ENCODE results near the gene PKP1.

The PKP1 gene

GRCh38 chr1:201332616-201333335 is 49.5 kb downstream of the PKP1 start:
- no peak for DNase-seq

GRCh38 chr1:201334325-201335173 is 51.2 kb downstream of the PKP1 start:
- no peak for DNase-seq

- no peak for DNase-seq
These were observed 52.0 kb downstream of the PKP1 start for GRCh38 chr1:201335174-201335870.

- no peak for DNase-seq
These were observed 52.6 kb downstream of the PKP1 start for GRCh38 chr1:201335901-201336300.

- no peak for DNase-seq
These were observed 53.6 kb downstream of the PKP1 start for GRCh38 chr1:201336711-201337450.

DNA sequence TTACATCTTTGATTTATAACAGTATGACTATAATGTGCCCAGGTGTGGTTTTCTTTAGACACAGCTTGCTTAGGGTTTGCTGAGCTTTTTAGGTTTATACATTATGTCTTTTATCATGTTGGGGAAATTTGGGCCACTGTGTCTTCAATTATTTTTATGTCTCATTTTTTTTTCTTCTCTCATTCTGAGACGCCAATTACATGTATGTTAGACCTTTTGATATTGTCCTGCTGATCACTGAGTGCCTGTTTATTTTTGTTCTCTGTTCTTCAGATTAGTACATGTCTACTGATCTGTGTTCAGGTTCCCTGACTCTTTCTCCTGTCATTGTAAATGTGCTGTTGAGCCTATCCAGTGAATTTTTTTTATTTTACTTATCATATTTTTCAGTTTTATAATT is 58.1 kb downstream of the PKP1 start:
- DNase-seq = no peak

DNA sequence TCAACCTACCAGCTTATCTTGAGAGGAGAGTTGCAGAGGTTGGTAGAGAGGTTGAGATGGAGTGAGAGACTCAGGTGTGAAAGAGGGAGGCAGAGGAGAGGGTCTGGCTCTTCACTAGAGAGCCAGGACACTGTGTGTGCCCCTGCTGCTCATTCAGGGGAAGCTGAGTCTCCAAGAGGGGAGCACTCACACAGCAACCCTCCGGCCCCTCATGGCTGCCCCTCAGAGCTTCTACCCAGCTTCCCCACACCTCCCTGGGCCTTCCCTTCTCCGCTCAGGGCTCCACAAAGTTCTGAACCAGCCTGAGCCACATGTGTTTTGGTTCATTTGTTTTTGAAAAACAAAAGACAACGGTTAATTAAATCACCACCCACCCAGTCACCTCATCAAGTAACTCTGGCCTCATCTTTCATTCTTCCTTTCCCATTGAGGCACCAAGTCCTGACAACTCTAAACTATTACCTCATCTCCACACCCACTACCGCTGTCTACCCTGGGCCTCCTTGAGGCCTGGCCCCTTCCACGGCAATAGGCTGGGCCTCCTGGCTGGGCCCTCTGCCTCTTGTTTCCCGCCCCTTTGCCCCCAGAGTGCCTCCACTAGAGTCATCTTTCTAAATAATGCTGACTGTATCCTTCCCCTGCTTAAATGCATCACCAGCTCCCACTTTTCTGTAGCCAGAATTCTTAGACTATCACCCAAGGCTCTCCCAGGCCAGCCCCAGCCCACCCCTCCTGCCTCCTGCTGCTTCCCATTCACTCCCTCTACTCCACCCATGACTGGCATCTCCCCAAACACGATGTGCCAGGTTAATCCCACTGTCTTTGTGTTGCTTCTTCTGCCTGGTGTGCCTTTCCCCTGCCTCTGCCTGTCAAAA is 61.1 kb downstream of the PKP1 start:
- DNase-seq = no peak

DNA sequence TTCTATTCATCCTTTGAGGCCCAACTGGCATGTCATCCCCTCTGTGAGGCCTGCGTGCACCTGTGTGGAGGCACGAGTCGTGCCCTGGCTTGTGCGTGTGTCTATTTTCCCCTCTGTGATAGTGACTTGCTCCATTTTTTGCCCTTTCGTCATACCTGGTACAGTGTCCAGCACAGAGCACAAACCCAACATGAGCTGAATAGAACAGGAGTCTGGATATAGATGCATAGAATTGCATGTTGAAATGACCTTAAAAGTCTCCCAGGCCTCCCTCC is 61.7 kb downstream of the PKP1 start:
- no peak for DNase-seq

DNA sequence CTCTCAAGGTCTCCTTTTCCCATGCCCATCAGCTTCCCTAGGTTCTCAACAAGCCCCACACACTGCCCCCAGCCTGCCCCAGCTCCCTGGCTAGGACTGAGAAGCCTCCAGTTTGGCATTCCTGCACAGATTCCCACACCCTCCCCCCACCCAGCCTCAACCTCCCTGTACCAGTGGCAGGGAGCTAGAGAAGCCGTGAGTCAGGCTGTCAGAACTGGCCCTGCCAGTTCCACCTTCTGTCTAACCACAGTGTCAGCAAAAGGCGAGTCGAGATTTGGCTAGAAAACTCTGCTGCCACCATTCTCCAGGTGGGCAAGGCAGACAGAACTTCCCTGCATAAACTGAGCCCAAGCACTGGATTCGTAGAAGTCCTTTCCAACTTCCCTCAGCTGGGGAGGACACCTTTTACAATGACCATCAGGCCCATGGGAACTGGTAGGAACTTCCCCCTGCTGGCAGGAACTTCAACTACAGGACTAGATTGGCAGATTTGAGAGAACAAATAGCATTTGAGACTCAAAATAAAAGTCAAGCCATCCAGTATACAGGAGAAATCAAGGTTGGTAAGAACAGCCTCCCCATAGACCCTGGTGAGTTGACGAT is 63.1 kb downstream of the PKP1 start:
- DNase-seq = no peak

DNA sequence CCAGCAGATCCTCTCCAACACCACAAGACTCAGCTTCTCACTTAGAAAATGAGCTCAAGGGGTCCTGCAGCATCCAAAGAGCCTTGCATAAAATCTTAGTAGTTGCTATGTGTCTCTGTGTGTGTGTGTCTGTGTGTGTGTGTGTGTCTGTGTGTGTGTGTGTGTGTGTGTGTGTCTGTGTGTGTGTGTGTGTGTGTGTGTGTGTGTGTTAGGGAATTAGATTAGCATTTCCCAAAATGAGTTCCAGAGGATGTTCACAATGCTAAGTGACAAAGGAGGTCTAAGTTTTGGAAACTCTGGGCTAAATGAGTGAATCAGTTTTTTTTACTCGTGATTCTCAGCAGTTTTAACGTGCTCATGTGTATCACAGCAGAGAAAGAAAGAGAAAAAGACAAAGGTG is 63.7 kb downstream of the PKP1 start:
- DNase-seq = no peak

DNA sequence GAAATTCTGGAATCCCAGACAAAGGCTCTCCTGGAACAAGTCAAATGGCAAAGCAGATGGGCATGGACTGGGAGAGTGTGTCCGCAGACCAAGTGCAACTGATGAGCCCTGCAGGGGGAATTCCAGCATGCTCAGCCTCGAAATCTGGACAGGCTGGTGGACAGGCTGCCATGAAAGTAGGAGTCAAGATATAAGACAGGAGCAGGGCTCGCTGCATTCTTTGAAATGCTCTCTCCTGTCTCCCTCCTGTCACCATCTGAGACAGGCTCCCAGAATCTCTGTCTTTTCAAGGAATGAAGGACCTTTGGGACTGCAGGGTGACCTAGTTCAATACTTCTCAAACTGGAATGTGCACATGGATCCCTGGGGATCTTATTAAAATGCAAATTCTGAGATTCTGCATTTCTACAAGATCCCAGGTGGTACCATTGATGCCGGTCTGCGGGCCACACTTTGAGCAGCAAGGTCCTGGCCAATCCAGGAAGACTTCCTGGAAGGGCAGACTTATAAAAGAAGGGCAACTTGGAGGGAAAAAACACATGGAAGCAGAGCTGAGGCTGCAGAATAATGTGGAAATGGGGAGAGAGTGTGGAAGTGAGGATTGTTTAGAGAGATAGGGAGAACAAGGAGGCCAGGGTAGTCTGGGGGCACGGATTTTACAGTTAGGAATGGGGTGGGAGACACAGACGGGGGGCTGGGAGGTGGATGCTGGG is 64.3 kb downstream of the PKP1 start:
- no peak for DNase-seq

GRCh38 chr1:201348211-201348566 is 64.9 kb downstream of the PKP1 start:
- DNase-seq = no peak

DNA sequence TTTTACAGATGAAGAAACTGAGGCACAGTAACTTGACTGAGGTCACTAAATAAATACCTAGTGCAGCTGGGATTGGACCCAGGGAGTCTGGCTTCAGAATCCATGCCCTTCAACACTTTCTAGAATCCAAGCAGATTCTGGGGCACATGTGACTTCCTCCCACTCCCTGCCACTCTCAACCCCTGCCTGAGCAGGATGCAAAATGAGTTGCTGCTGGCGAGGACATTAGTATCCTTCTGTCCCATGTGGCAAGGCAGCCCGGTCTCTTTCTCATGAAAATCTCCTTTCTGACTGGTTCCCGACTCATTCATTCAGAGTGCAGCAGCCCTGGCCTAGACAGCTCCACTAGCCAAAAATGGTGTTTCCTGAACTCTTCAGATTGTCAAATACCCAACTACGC is 65.8 kb downstream of the PKP1 start:
- no peak for DNase-seq

DNA sequence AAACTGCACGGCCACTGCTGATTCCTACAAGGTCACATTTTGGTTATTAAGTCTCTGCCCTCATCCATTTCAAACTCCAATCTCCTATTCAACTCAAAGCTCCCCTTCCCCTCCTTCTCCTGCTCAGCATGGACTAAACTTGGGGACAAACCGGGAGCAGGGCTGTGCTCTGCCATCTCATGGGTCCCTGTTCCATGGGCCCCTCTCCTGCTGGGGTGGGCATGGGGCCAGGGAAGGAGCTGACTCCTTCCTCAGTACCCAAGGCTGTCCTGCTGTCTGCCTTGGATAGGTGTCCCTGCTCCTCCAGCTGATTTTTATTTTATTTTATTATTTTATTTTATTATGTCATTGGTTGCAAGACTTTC is 67.0 kb downstream of the PKP1 start:
- DNase-seq = no peak

GRCh38 chr1:201350884-201351283 is 67.6 kb downstream of the PKP1 start:
- DNase-seq = no peak

- no peak for DNase-seq
These were observed 68.3 kb downstream of the PKP1 start for GRCh38 chr1:201351617-201352016.

DNA sequence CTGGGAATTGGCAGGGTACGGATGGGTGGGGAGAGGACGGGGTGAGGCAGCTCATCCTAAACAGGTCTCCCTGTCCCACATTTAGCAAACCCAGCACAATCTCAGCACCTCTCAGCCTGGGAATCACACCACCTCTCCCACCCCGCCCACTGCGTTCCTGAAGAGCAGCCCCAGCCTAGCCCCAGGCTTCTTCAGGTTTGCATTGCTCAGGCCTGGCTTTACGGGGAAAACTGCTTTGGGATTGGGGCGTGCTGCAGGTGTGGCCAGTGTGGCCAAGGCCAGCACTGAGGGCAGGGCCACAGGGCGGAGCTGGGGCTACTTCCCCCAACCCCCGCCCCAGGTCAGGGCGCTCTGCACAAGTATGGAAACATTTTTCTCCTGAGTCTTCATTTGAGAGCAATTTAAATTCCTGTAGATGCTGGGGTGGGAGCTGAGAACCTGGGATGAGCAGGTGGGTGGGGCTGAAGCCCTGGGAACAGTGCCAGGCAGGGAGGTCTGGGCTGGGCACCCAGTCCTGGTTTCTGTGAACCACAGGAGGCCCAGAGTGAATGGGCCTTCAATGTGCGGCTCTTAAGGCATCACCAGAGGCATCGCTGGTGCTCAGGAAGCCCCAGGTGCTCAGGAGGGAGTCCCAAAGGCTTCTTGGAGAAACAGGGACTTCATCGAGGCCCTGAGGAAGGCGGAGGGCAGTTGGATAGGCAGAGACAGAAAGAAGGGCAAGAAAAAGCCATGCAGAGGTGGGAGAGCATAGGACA is 70.1 kb downstream of the PKP1 start:
- DNase-seq = no peak

GRCh38 chr1:201354151-201354900 is 71.0 kb downstream of the PKP1 start:
- DNase-seq = no peak

GRCh38 chr1:201354901-201355295 is 71.6 kb downstream of the PKP1 start:
- DNase-seq = no peak

DNA sequence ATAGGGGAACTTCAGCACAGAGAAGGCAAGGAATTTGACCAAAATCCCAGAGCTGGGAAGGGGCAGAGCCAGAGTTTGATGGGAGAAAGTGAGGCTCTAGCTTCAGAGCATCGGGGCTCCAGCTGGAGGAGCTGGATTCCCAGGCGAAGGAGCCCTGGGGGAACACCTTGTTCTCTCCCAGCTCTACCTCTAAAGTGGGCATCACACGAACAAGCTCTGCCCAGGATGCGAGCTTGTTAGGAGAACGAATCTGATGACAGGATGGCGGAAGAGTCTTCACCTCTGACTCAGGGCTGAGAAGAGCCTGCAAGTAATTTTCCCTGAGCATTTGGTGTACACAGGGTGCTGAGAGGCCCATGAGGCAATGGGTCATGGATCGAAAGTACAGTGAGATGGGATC is 72.2 kb downstream of the PKP1 start:
- no peak for DNase-seq
